ENCODE measurements around the gene APLN. TPM values are rescaled to one million over a fixed set of nuclear protein-coding genes. Genes with fewer than 3 reads are reported as not detected.

APLN gene
- total RNA-seq, 3 donors from 2014 or later (not counting 1 experiment from before 2014, with no cell fraction given): 0.07 TPM; not detected in 2

DNA sequence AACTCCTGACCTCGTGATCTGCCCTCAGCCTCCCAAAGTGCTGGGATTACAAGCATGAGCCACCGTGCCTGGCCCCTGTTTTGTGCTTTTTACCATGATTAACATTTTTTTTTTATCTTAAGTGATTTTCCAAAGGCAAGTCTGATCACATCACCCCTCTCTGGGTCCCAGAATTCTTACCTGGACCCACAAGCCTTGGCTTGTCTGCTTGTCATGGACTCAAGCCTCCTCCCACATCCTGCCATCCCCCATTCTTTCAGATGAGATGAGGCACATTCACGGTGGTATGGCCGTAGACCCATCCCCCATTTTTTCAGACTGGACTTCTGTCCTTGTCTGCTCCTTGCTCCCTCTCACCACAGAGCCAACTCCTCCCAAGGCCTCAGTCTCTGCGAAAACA lies 55.3 kb downstream of the APLN start:
- ATAC-seq (no peak), DNase-seq (no peak)
- H3K27ac ChIP-seq (ENCODE audit: low read length): no peak overlapping the region
- Mint-ChIP-seq H3K27ac (no peak overlapping the region), H3K36me3 (no peaks in the 10 kb centered on the region), H3K27me3 (ENCODE audit: low read depth in 2 of 2) (peaks cover 5 to 8% of the 10 kb centered on the region in 2 donors), H3K4me1 (peaks cover 6 to 23% of the 10 kb centered on the region in 2 donors), H3K9me3 (no peaks in the 10 kb centered on the region), H3K4me3 (no peak overlapping the region)
- intact Hi-C loops (cut with micrococcal nuclease): no loop called here
- H3K36me3 ChIP-seq (ENCODE audit: control insufficient read depth, insufficient read depth, low read length): no peaks in the 10 kb centered on the region
- no peaks in the 10 kb centered on the region for H3K9me3 ChIP-seq (ENCODE audit: control insufficient read depth, insufficient read depth, low read length)
- 89% methylated on average over 5 of the region's 5 CpGs for WGBS (ENCODE audit: insufficient coverage)
- TF ChIP-seq, protein P1, sequence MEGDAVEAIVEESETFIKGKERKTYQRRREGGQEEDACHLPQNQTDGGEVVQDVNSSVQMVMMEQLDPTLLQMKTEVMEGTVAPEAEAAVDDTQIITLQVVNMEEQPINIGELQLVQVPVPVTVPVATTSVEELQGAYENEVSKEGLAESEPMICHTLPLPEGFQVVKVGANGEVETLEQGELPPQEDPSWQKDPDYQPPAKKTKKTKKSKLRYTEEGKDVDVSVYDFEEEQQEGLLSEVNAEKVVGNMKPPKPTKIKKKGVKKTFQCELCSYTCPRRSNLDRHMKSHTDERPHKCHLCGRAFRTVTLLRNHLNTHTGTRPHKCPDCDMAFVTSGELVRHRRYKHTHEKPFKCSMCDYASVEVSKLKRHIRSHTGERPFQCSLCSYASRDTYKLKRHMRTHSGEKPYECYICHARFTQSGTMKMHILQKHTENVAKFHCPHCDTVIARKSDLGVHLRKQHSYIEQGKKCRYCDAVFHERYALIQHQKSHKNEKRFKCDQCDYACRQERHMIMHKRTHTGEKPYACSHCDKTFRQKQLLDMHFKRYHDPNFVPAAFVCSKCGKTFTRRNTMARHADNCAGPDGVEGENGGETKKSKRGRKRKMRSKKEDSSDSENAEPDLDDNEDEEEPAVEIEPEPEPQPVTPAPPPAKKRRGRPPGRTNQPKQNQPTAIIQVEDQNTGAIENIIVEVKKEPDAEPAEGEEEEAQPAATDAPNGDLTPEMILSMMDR (IDR thresholded peaks at IDR 0.05): no peak
- no peak overlapping the region for H3K4me3 ChIP-seq (ENCODE audit: low read length)
- no peaks in the 10 kb centered on the region for H3K27me3 ChIP-seq (ENCODE audit: control insufficient read depth, insufficient read depth, low read length)
- H3K4me1 ChIP-seq (ENCODE audit: control insufficient read depth, insufficient read depth, low read length): peaks cover 9% of the 10 kb centered on the region

DNA sequence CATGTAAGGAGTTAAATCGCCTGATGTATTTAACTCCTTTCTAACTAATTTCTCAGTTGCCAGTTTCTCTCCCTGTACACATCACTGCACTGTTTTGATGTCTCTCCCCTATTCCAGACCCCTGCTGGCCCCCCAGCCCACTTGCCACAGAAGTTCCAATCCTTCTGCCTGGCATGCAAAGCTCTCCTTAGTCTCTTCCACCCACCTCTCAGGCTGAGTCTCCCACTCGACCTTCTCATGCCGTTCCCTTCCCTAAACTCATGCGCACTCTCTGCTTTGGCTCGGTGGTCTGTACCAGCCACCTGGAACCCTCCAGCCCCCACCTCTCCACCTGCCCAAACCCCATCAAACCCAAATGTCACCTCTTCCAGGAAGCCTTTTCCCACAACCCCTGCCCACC lies 56.9 kb downstream of the APLN start:
- H3K4me3 Mint-ChIP-seq: no peak overlapping the region
- H3K4me1 Mint-ChIP-seq: peaks cover 0 to 9% of the 10 kb centered on the region in 2 donors
- H3K36me3 Mint-ChIP-seq: no peaks in the 10 kb centered on the region
- ATAC-seq: no peak
- no peak overlapping the region for H3K27ac Mint-ChIP-seq
- DNase-seq: no peak
- intact Hi-C loops (cut with micrococcal nuclease): no loop called here
- H3K9me3 Mint-ChIP-seq: no peaks in the 10 kb centered on the region
- Histone ChIP-seq H3K27ac (ENCODE audit: low read length) (no peak overlapping the region), H3K36me3 (ENCODE audit: control insufficient read depth, insufficient read depth, low read length) (no peaks in the 10 kb centered on the region), H3K9me3 (ENCODE audit: control insufficient read depth, insufficient read depth, low read length) (no peaks in the 10 kb centered on the region), H3K4me1 (ENCODE audit: control insufficient read depth, insufficient read depth, low read length) (no peaks in the 10 kb centered on the region), H3K4me3 (ENCODE audit: low read length) (no peak overlapping the region), H3K27me3 (ENCODE audit: control insufficient read depth, insufficient read depth, low read length) (no peaks in the 10 kb centered on the region)
- peaks cover 5 to 8% of the 10 kb centered on the region in 2 donors for H3K27me3 Mint-ChIP-seq (ENCODE audit: low read depth in 2 of 2)
- TF ChIP-seq, protein P1 (IDR thresholded peaks at IDR 0.05): no peak
- 68% methylated on average over 5 of the region's 5 CpGs for WGBS (ENCODE audit: insufficient coverage)

GRCh38 chrX:129596077-129596476 lies 58.7 kb downstream of the APLN start:
- H3K27me3 ChIP-seq (ENCODE audit: control insufficient read depth, insufficient read depth, low read length): no peaks in the 10 kb centered on the region
- no peaks in the 10 kb centered on the region for H3K9me3 ChIP-seq (ENCODE audit: control insufficient read depth, insufficient read depth, low read length)
- H3K4me3 ChIP-seq (ENCODE audit: low read length): no peak overlapping the region
- intact Hi-C loops (cut with micrococcal nuclease): no loop called here
- H3K27me3 Mint-ChIP-seq (ENCODE audit: low read depth in 2 of 2): peaks cover 5 to 8% of the 10 kb centered on the region in 2 donors
- WGBS (ENCODE audit: insufficient coverage): 85% methylated on average over 5 of the region's 5 CpGs
- no peaks in the 10 kb centered on the region for H3K36me3 ChIP-seq (ENCODE audit: control insufficient read depth, insufficient read depth, low read length)
- TF ChIP-seq, protein P1 (IDR thresholded peaks at IDR 0.05): no peak
- no peaks in the 10 kb centered on the region for H3K36me3 Mint-ChIP-seq
- no peaks in the 10 kb centered on the region for H3K9me3 Mint-ChIP-seq
- H3K4me1 ChIP-seq (ENCODE audit: control insufficient read depth, insufficient read depth, low read length): no peaks in the 10 kb centered on the region
- ATAC-seq (no peak), DNase-seq (no peak)
- no peak overlapping the region for H3K4me3 Mint-ChIP-seq
- no peak overlapping the region for H3K27ac ChIP-seq (ENCODE audit: low read length)
- H3K4me1 Mint-ChIP-seq: no peaks in the 10 kb centered on the region
- no peak overlapping the region for H3K27ac Mint-ChIP-seq

Other genes with a start within 250 kb of the APLN start
- gene SMARCA1, start 131.5 kb downstream of the APLN start, total RNA-seq: under 1 TPM in 1 of 3 donors, not detected in 2; 0.18 TPM
- 1 to 10 TPM; 1.0 to 2.2 (median 1.8) TPM for gene OCRL, start 114.7 kb downstream of the APLN start, total RNA-seq
- 1 to 10 TPM in 2 of 3 donors, under 1 TPM in 1; 0.96 to 2.6 (median 1.6) TPM for gene XPNPEP2, start 84.0 kb upstream of the APLN start, total RNA-seq
- gene SASH3, start 125.0 kb upstream of the APLN start, total RNA-seq: 100 to 1,000 TPM; 356 to 403 (median 392) TPM
- 1 to 10 TPM; 1.0 to 3.0 (median 2.1) TPM for gene ZDHHC9, start 188.9 kb upstream of the APLN start, total RNA-seq

Measured in natural killer cell (primary cell).